Heart left ventricle (tissue), 16 donors: ENCODE data around the gene A2M. TPM values are rescaled to one million over a fixed set of nuclear protein-coding genes. Genes with fewer than 3 reads are reported as not detected.

Experiments used
- ATAC-seq, 4 donors: fragments of 200-7000 bp; cut with Tn5 transposase; one replicate each; pipeline ENCODE4 v1.9.1; 2020 to 2022; ENCODE audit warnings: moderate library complexity in 4 of 4, mild to moderate bottlenecking in 3 of 4, moderate number of reproducible peaks in 1 of 4
- DNase-seq, 5 donors: peaks; one replicate each; pipeline ENCODE4 v3.0.0-alpha.2; 2020
- H3K27ac ChIP-seq, 12 donors: fragments of 200-600 bp; sonication (generic) in 4 of 12; one replicate each; pipeline versions ENCODE4 v1.5.0 to v1.8.0; 2016 to 2022; ENCODE audit warnings: mild to moderate bottlenecking in 2 of 12
- H3K27me3 ChIP-seq, 9 donors: fragments of 200-600 bp; sonication (generic) in 2 of 9; one replicate each; pipeline versions ENCODE4 v1.5.1 to v1.8.0; 2016 to 2022; ENCODE audit warnings: mild to moderate bottlenecking in 3 of 9
- H3K36me3 ChIP-seq, 9 donors: fragments of 200-600 bp; sonication (generic) in 2 of 9; one replicate each; pipeline versions ENCODE4 v1.5.0 to v1.8.0; 2018 to 2022; ENCODE audit warnings: mild to moderate bottlenecking in 2 of 9
- H3K4me1 ChIP-seq, 12 donors: fragments of 200-600 bp; sonication (generic) in 4 of 12; one replicate each; pipeline versions ENCODE4 v1.5.0 to v1.8.0; 2016 to 2022; ENCODE audit warnings: mild to moderate bottlenecking in 3 of 12
- H3K4me3 ChIP-seq, 12 donors: fragments of 200-600 bp; sonication (generic) in 4 of 12; one replicate each; pipeline versions ENCODE4 v1.5.0 to v1.8.0; 2017 to 2022; ENCODE audit warnings: mild to moderate bottlenecking in 9 of 12, moderate library complexity in 4 of 12
- H3K9me3 ChIP-seq, 12 donors: fragments of 200-600 bp; sonication (generic) in 4 of 12; one replicate each; pipeline versions ENCODE4 v1.5.0 to v1.8.0; 2016 to 2022; ENCODE audit warnings: mild to moderate bottlenecking in 1 of 12
- CTCF ChIP-seq, 12 donors: fragments of 200-600 bp; sonication (generic) in 4 of 12; IDR thresholded peaks; one replicate each; pipeline versions ENCODE4 v1.5.0 to v1.8.0; 2018 to 2022; ENCODE audit warnings: antibody characterized with exemption in 12 of 12, mild to moderate bottlenecking in 5 of 12
- POLR2A ChIP-seq, 2 donors: fragments of 450-650 bp; IDR thresholded peaks; one replicate each; pipeline ENCODE4 v1.6.1; 2017; ENCODE audit warnings: antibody characterized with exemption in 2 of 2, mild to moderate bottlenecking in 2 of 2, moderate library complexity in 2 of 2
- WGBS, 4 donors: extraction: QIAGEN DNeasy Blood & Tissue Kit in 2 of 4; methylation state at CpG; one replicate each; pipeline versions ENCODE4 v1.1.5 to v1.1.7; 2013 to 2018; 5-methylcytosine and 5-hydroxymethylcytosine counted together
- intact Hi-C, 10 donors: fragments of 100-400 bp; cut with DNase I; formaldehyde crosslinking; loops; one replicate each; pipeline versions ENCODE4 v1.11.1 to v1.14.2; 2022
- polyA plus RNA-seq, 2 donors: library from polyadenylated mRNA; stranded (reverse); fragments of 200-250 nt; gene quantifications; one replicate each; pipeline ENCODE4 v1.2.3, GENCODE V29; 2013
- total RNA-seq, 9 donors: library from RNA; depleted of rRNA in 2 of 9; stranded (reverse); fragments of >200 nt in 2 of 9; fragmentation: NEBNext Ultra II Directional in 3 of 9; extraction: Animal tissue kit (Norgen Biotek cat#: 25700) in 3 of 9; gene quantifications; one replicate each; pipeline versions ENCODE4 v1.1.0 to v1.2.4, GENCODE V29; 2016 to 2023
- donor health status: ischemic (EF 13 %, LVEDD 7.1; RV severe dilation, severe dysfunction).
- donor health status: healthy with polysubstance abuse.
- donor health status: DM: no; HTN: yes; CAD: no.
- donor health status: DM: no; HTN: no; CAD: no.
- donor health status: ischemic (EF 25% LVEDD 6.9; RV normal size, moderate dysfunction).
- donor health status: ischemic (EF 25% LVEDD 5.7; RV mildly dilated, moderate dysfunction).
- donor health status: healthy.
- donor health status: DM: yes; HTN: yes; CAD: no.
- donor health status: ischemic (EF 35%, LVEDD 5.7; RV mildly dilated, moderate dysfunction).
- donor health status: nonischemic (EF 11% LVEDD 7.7; RV severe dilation, severe dysfunction).
- donor health status: DM: yes; HTN: yes; CAD: no.
- donor health status: PGD.
- donor health status: ischemic (EF 29% LVEDD 5.4; RV normal size, mild dysfunction).
- donor health status: nonischemic (EF 23%, LVEDD 6.1; RV moderate dilation, normal function).

A2M gene
- total and polyA plus RNA-seq, 11 donors = 133 to 1,706 (median 385) TPM

GRCh38 chr12:9070351-9070750 lies 45.4 kb downstream of the A2M start:
- TF ChIP-seq CTCF (IDR thresholded peaks at IDR 0.05) = no peak
- TF ChIP-seq POLR2A (IDR thresholded peaks at IDR 0.05) = no peak
- intact Hi-C loops = loop anchor here in 1 of 10 donors (5.0 kb wide), 1 partner anchor 42 kb away; no protein-coding TSS in a partner anchor
- Histone ChIP-seq H3K9me3 (no peaks in the 10 kb centered on the region), H3K36me3 (peaks cover 5 to 94% (median 83%) of the 10 kb centered on the region in 9 donors), H3K4me3 (no peak overlapping the region), H3K27ac (no peak overlapping the region), H3K27me3 (no peaks in the 10 kb centered on the region), H3K4me1 (peaks cover 0 to 15% (median 2%) of the 10 kb centered on the region in 12 donors)
- WGBS, 4 donors = 97 to 99% (median 98%) methylated on average over 5 of the region's 5 CpGs
- DNase-seq (no peak), ATAC-seq (no peak)

- no peak for DNase-seq
- no peaks in the 10 kb centered on the region for H3K9me3 ChIP-seq
- whole genome bisulfite sequencing, 4 donors = 88 to 91% (median 89%) methylated on average over 4 of the region's 4 CpGs
- no peak overlapping the region for H3K4me3 ChIP-seq
- intact Hi-C loops = loop anchor here in 5 of 10 donors (2.0 to 5.0 kb wide), 4 partner anchors 20 to 44 kb away; no protein-coding TSS in a partner anchor
- TF ChIP-seq POLR2A (IDR thresholded peaks at IDR 0.05) (no peak), CTCF (IDR thresholded peaks at IDR 0.05) (no peak)
- H3K36me3 ChIP-seq = peaks cover 5 to 76% (median 66%) of the 10 kb centered on the region in 9 donors
- H3K27ac ChIP-seq = no peak overlapping the region
- ATAC-seq = no peak
- no peaks in the 10 kb centered on the region for H3K27me3 ChIP-seq
- peaks cover 0 to 22% (median 8%) of the 10 kb centered on the region in 12 donors for H3K4me1 ChIP-seq
Observed at GRCh38 chr12:9068600-9068999, 47.1 kb downstream of the A2M start.

DNA sequence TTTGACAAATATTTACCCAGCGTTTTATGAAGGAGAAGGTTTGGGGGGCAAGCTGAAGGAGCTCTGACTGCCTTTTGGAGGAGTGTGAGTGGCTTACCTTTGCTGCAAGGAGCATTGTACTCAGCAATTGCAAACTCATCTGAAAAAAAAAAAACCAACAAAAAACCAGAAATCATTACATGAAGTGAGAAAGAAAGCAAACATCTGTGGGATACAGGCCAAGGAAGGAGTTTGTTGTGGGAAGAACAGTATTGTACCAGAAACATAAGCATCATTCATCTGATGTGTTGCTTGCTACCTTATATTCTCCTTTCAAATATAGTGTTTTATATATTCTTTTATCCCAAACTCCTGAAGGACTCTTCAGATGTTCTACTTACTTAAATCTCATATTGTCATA lies 47.6 kb downstream of the A2M start:
- intact Hi-C loops = loop anchor here in 5 of 10 donors (2.0 to 5.0 kb wide), 4 partner anchors 21 to 44 kb away; no protein-coding TSS in a partner anchor
- no peak for TF ChIP-seq CTCF (IDR thresholded peaks at IDR 0.05)
- no peak for TF ChIP-seq POLR2A (IDR thresholded peaks at IDR 0.05)
- Histone ChIP-seq H3K36me3 (peaks cover 5 to 71% (median 61%) of the 10 kb centered on the region in 9 donors), H3K27me3 (no peaks in the 10 kb centered on the region), H3K4me3 (no peak overlapping the region), H3K4me1 (peaks cover 0 to 22% (median 9%) of the 10 kb centered on the region in 12 donors), H3K27ac (no peak overlapping the region), H3K9me3 (no peaks in the 10 kb centered on the region)
- 77 to 91% (median 87%) methylated on average over 1 of the region's 1 CpG for WGBS, 4 donors
- ATAC-seq (no peak), DNase-seq (no peak)

DNA sequence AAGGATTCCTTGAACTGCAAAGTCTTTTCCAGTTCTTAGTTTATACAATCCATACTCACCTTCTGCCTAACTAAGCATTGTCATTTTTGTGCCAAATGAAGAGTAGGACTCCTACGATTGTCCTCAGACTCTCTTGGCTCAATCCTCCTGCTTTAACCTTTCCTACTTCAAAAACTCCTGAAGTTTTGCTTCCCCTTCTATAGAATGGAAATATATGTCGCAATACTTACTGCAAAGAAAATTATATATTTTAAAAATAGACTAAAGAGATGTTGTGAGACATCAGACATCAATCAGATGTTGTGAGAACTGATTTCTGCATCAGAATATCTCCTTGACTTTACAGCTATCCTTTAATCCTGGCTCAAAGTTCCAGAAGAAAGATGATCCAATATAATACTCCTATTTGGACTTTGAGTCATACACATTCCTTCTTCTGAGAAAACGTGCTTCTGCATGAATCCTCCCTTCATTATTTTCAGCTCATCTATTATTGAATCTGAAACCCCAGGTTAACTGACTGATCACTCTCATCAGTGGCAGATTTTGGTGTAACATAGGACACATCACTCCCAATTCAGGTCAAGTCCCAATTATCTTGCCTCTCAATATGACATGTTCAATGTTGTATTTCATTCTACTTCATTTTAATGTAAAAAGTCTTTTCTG lies 48.8 kb downstream of the A2M start:
- 71 to 77% (median 75%) methylated on average over 3 of the region's 3 CpGs for WGBS, 4 donors
- Histone ChIP-seq H3K4me1 (peaks cover 0 to 17% (median 8%) of the 10 kb centered on the region in 12 donors), H3K4me3 (no peak overlapping the region), H3K27me3 (no peaks in the 10 kb centered on the region), H3K36me3 (peaks cover 1 to 59% (median 49%) of the 10 kb centered on the region in 9 donors), H3K9me3 (no peaks in the 10 kb centered on the region), H3K27ac (no peak overlapping the region)
- intact Hi-C loops = loop anchor here in 5 of 10 donors (5.0 kb wide), 3 partner anchors 35 to 45 kb away; no protein-coding TSS in a partner anchor
- DNase-seq (no peak), ATAC-seq (no peak)
- TF ChIP-seq POLR2A (IDR thresholded peaks at IDR 0.05) = no peak
- no peak for TF ChIP-seq CTCF (IDR thresholded peaks at IDR 0.05)
